Nasal cavity respiratory epithelium epithelial cell of viscerocranial mucosa (primary cell): ENCODE results near the gene CFLAR. TPM values are rescaled to one million over a fixed set of nuclear protein-coding genes. Genes with fewer than 3 reads are reported as not detected.

Source experiments
- total RNA-seq: library from RNA; depleted of rRNA; stranded (reverse); fragments of >200 nt; gene quantifications from 2 replicates; pipeline ENCODE4 v1.2.3, GENCODE V29; 2014

The CFLAR gene
- total RNA-seq: 80.3 and 128 TPM in 2 replicates

GRCh38 chr2:201116115-201116958, at the start of gene CFLAR:
Gene CFLAR, plus strand, starts transcription at chr2:201116164. Its CDS starts 13,702 bp downstream, at chr2:201129866.

GRCh38 chr2:201071479-201072200, 44.3 kb upstream of the CFLAR start, which contains the start of the genes HYCC2 and NDUFB3:
Gene HYCC2, minus strand, starts transcription at chr2:201071671. Its CDS starts 47,662 bp downstream, at chr2:201024009.
Gene NDUFB3, plus strand, starts transcription at chr2:201072001. Its CDS starts 6,882 bp downstream, at chr2:201078883.

GRCh38 chr2:201182650-201183364, 66.8 kb downstream of the CFLAR start, which contains the start of gene CASP10:
Gene CASP10, plus strand, starts transcription at chr2:201183141. Its CDS starts 2,637 bp downstream, at chr2:201185778.

Other genes starting within 250 kb of the CFLAR start
- 48.9 and 51.9 TPM in 2 replicates for gene PPIL3, start 227.1 kb upstream of the CFLAR start, total RNA-seq
- gene NIF3L1, start 226.8 kb upstream of the CFLAR start, total RNA-seq: 28.1 and 32.1 TPM in 2 replicates
- 26.0 and 27.3 TPM in 2 replicates for gene ORC2, start 152.5 kb upstream of the CFLAR start, total RNA-seq
- 14.4 and 15.0 TPM in 2 replicates for gene HYCC2, start 44.5 kb upstream of the CFLAR start, total RNA-seq
- 43.1 and 43.5 TPM in 2 replicates for gene NDUFB3, start 44.2 kb upstream of the CFLAR start, total RNA-seq
- 7.0 and 8.9 TPM in 2 replicates for gene CASP10, start 67.0 kb downstream of the CFLAR start, total RNA-seq
- gene CASP8, start 144.4 kb downstream of the CFLAR start, total RNA-seq: 25.6 and 40.2 TPM in 2 replicates
- gene FLACC1, start 241.2 kb downstream of the CFLAR start, total RNA-seq: 0.34 and 0.71 TPM in 2 replicates